Loucy (cell line): ENCODE measurements around the gene MRPS15.

Experiments
- H2AFZ ChIP-seq: fragments of 200-600 bp; sonication (generic); 2 replicates; pipeline ENCODE4 v1.6.0; 2016; ENCODE audit warnings: antibody characterized with exemption, mild to moderate bottlenecking, low read length, moderate library complexity
- H3F3A ChIP-seq: fragments of 200-600 bp; 2 replicates; pipeline ENCODE4 v1.6.0; 2016; ENCODE audit warnings: antibody characterized with exemption, low read depth, mild to moderate bottlenecking
- H3K27me3 ChIP-seq: fragments of 200-600 bp; sonication (generic); 2 replicates; pipeline ENCODE4 v1.6.1; 2014; ENCODE audit warnings: low read length, mild to moderate bottlenecking; ENCODE audit not compliant: insufficient read depth, poor library complexity, severe bottlenecking
- H3K36me3 ChIP-seq: fragments of 200-600 bp; sonication (generic); 2 replicates; pipeline ENCODE4 v1.6.1; 2016; ENCODE audit warnings: low read length; ENCODE audit not compliant: insufficient read depth
- H3K4me1 ChIP-seq: fragments of 200-600 bp; sonication (generic); 2 replicates; pipeline ENCODE4 v1.5.1; 2014; ENCODE audit warnings: low read length, mild to moderate bottlenecking; ENCODE audit not compliant: insufficient read depth, poor library complexity, severe bottlenecking
- H3K4me2 ChIP-seq: fragments of 200-600 bp; sonication (generic); 2 replicates; pipeline ENCODE4 v1.6.0; 2014; ENCODE audit warnings: antibody characterized with exemption, low read length, low read depth, mild to moderate bottlenecking; ENCODE audit not compliant: poor library complexity, severe bottlenecking
- H3K4me3 ChIP-seq: fragments of 200-600 bp; sonication (generic); 2 replicates; pipeline ENCODE4 v1.5.1; 2014; ENCODE audit warnings: low read length, mild to moderate bottlenecking, mixed read lengths; ENCODE audit not compliant: poor library complexity, severe bottlenecking
- H3K79me2 ChIP-seq: fragments of 200-600 bp; sonication (generic); 2 replicates; pipeline ENCODE4 v1.6.1; 2014; ENCODE audit warnings: low read length; ENCODE audit not compliant: insufficient read depth
- H3K9ac ChIP-seq: fragments of 200-600 bp; sonication (generic); 2 replicates; pipeline ENCODE4 v1.6.0; 2014; ENCODE audit warnings: mild to moderate bottlenecking, low read depth, low read length, moderate library complexity; ENCODE audit not compliant: poor library complexity, severe bottlenecking
- H3K9me2 ChIP-seq: fragments of 200-600 bp; sonication (generic); replicated peaks from 2 replicates; pipeline ENCODE4 v1.6.1; 2016; ENCODE audit warnings: low read depth, low read length, mixed read lengths
- H3K9me3 ChIP-seq: fragments of 200-600 bp; sonication (generic); 2 replicates; pipeline ENCODE4 v1.6.1; 2014; ENCODE audit warnings: mild to moderate bottlenecking, antibody characterized with exemption, low read length, low read depth; ENCODE audit not compliant: insufficient read depth
- H4K20me1 ChIP-seq: fragments of 200-600 bp; sonication (generic); 2 replicates; pipeline ENCODE4 v1.6.0; 2014; ENCODE audit warnings: antibody characterized with exemption, low read length, mild to moderate bottlenecking; ENCODE audit not compliant: insufficient read depth, poor library complexity, severe bottlenecking
- EZH2phosphoT487 ChIP-seq: fragments of 200-600 bp; IDR thresholded peaks from 2 replicates; pipeline ENCODE4 v1.6.1; 2018; ENCODE audit warnings: antibody characterized with exemption, mild to moderate bottlenecking, moderate library complexity, borderline replicate concordance
- TF ChIP-seq, protein P1 (sequence below): fragments of 200-600 bp; sonication (generic); conservative IDR thresholded peaks from 2 replicates; pipeline ENCODE4 v1.5.1; 2014; ENCODE audit warnings: mild to moderate bottlenecking, antibody characterized with exemption, low read length

MRPS15 gene

DNA sequence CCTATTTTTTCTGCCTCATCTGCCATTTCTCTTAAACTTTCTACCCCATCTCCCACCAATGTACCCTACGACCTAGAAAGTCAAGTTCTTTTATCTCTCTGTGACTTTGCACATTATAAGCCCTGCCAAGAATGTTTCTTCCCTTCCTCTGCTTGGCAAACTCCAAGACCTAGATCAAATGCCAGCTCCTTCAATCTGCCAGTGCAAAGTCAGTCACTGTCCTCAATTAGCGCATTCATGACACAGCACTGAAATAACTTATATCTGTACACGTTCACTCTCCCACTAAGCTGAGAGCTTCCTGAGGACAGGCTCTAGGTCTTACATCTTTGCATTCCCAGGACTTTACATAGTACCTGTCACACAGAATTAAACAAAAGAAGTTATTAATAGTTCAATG lies 45.0 kb downstream of the MRPS15 start:
- H3K79me2 ChIP-seq = no peaks in the 10 kb centered on the region

DNA sequence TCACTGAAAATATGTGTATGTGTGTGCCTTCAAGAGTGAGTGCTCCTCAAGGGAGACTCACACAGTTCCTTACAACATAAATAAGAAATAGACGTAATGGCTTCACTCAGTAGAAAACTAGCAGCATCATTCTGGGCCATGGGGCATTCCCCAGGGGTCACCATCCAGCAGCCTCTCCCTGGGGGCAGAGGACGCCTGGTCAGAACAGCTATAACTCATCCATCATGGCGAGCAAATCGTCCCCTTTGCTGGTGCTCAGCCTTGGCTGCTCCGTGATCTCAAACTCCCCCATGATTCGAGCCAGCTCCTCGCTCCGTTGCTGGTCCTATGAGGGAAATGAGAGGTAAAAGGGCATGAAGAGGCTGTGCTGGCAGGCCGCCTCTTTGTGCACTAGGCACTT lies 46.3 kb downstream of the MRPS15 start:
- Histone ChIP-seq H3K4me1 (peaks cover 6% of the 10 kb centered on the region), H3K4me3 (no peak overlapping the region), H3K36me3 (no peaks in the 10 kb centered on the region), H3F3A (no peaks in the 10 kb centered on the region), H3K9me2 (no peaks in the 10 kb centered on the region), H2AFZ (no peak overlapping the region), H4K20me1 (no peaks in the 10 kb centered on the region), H3K9me3 (no peaks in the 10 kb centered on the region), H3K4me2 (no peak overlapping the region), H3K79me2 (no peaks in the 10 kb centered on the region), H3K9ac (no peak overlapping the region), H3K27me3 (no peaks in the 10 kb centered on the region)
- TF ChIP-seq EZH2phosphoT487 = no peak
- TF ChIP-seq, protein P1, sequence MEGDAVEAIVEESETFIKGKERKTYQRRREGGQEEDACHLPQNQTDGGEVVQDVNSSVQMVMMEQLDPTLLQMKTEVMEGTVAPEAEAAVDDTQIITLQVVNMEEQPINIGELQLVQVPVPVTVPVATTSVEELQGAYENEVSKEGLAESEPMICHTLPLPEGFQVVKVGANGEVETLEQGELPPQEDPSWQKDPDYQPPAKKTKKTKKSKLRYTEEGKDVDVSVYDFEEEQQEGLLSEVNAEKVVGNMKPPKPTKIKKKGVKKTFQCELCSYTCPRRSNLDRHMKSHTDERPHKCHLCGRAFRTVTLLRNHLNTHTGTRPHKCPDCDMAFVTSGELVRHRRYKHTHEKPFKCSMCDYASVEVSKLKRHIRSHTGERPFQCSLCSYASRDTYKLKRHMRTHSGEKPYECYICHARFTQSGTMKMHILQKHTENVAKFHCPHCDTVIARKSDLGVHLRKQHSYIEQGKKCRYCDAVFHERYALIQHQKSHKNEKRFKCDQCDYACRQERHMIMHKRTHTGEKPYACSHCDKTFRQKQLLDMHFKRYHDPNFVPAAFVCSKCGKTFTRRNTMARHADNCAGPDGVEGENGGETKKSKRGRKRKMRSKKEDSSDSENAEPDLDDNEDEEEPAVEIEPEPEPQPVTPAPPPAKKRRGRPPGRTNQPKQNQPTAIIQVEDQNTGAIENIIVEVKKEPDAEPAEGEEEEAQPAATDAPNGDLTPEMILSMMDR = no peak

More for the DNA sequence above, 45.0 kb downstream of the MRPS15 start:
- no peaks in the 10 kb centered on the region for H4K20me1 ChIP-seq
- TF ChIP-seq EZH2phosphoT487 = no peak
- TF ChIP-seq, protein P1 = no peak
- peaks cover 6% of the 10 kb centered on the region for H3K4me1 ChIP-seq
- no peaks in the 10 kb centered on the region for H3F3A ChIP-seq
- no peaks in the 10 kb centered on the region for H3K9me2 ChIP-seq
- no peak overlapping the region for H3K9ac ChIP-seq
- no peak overlapping the region for H3K4me3 ChIP-seq
- no peak overlapping the region for H3K4me2 ChIP-seq
- H3K36me3 ChIP-seq = no peaks in the 10 kb centered on the region
- no peaks in the 10 kb centered on the region for H3K27me3 ChIP-seq
- H3K9me3 ChIP-seq = no peaks in the 10 kb centered on the region
- H2AFZ ChIP-seq = no peak overlapping the region

- no peaks in the 10 kb centered on the region for H4K20me1 ChIP-seq
- H3K4me2 ChIP-seq = no peak overlapping the region
- H3K4me1 ChIP-seq = peaks cover 12% of the 10 kb centered on the region
- no peaks in the 10 kb centered on the region for H3K9me2 ChIP-seq
- H3K4me3 ChIP-seq = no peak overlapping the region
- H2AFZ ChIP-seq = no peak overlapping the region
- no peaks in the 10 kb centered on the region for H3K27me3 ChIP-seq
- H3K79me2 ChIP-seq = no peaks in the 10 kb centered on the region
- no peaks in the 10 kb centered on the region for H3K9me3 ChIP-seq
- H3F3A ChIP-seq = peaks cover 4% of the 10 kb centered on the region; the same call in 1 of the 2 replicates
- H3K36me3 ChIP-seq = no peaks in the 10 kb centered on the region
- H3K9ac ChIP-seq = no peak overlapping the region
- TF ChIP-seq EZH2phosphoT487 = no peak
- TF ChIP-seq, protein P1 = no peak
Observed at GRCh38 chr1:36415661-36416326, 48.4 kb downstream of the MRPS15 start.
